ENCODE results near the gene INTS15. TPM values are rescaled to one million over a fixed set of nuclear protein-coding genes. Genes with fewer than 3 reads are reported as not detected.

The INTS15 gene
- total and polyA plus RNA-seq, 10 of the 15 experiments (the other 5 are each of a cell fraction or from before 2014, with no cell fraction given) = 0.89 to 28.2 (median 16.8) TPM

DNA sequence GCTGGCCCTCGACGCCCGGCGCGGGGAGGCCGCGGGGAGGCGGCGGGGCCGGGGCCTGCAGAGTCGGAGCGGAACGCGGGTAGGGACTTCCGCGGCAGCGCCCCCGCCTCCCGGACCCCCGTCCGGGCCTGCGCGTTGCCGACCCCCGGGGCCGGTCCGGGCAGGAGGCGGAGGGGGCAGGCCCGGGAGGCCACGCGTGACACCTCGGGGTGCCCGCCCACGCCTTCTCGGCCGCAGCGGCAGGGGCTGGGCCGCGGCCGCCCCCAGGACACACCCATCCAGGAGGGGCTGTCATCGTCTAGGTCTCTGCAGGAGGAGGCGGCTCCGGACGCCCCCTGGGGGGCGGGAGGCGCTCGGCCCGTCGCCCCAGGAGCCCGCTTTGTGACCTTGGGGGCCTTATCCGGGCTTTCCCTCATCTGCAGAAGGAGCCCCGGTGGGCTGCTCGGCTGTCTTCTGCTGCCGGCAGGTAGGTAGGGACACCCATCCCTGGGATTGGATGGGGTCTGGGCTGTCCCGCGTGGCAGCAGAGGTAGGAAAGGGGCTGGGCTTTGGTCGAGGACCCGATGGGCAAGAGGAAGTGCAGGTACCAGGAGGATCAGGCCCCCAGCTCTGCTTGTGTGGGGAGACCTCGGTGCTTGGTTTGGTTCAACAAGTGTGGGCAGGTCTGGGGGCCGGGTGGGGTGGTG lies 47.9 kb downstream of the INTS15 start (continued):
- TF ChIP-seq TCF12 (IDR thresholded peaks at IDR 0.05; ENCODE audit: low read depth, low read length) (0 out of 2 replicates have a peak, but pooled peaks have one; percentile 30), CBX5 (IDR thresholded peaks at IDR 0.05; ENCODE audit: low read depth) (no peak), EED (IDR thresholded peaks at IDR 0.05; ENCODE audit: low read depth) (no peak), MYB (IDR thresholded peaks at IDR 0.05; ENCODE audit: borderline replicate concordance, low read depth, low read length) (no peak), PML (IDR thresholded peaks at IDR 0.05; ENCODE audit: low read length) (no peak), KAT2A (conservative IDR thresholded peaks at IDR 0.05; ENCODE audit: control insufficient read depth, low read depth, low read length) (no peak), RBBP5 (conservative IDR thresholded peaks at IDR 0.05) (no peak), BRCA1 (IDR thresholded peaks at IDR 0.05; ENCODE audit: low read depth, low read length) (no peak), HDAC2 (IDR thresholded peaks at IDR 0.05) (no peak), TCF7 (IDR thresholded peaks at IDR 0.05; ENCODE audit: borderline replicate concordance) (no peak), ZNF217 (IDR thresholded peaks at IDR 0.05) (no peak), BHLHE40 (IDR thresholded peaks at IDR 0.05; ENCODE audit: borderline replicate concordance in 1 of 2, low read depth in 2 of 2, low read length in 1 of 2) (peak; percentile 77 to 86), CREB1 (IDR thresholded peaks at IDR 0.05; ENCODE audit: low read depth) (no peak), HDGF (IDR thresholded peaks at IDR 0.05) (0 out of 2 replicates have a peak, but pooled peaks have one; percentile 29), STAT3 (IDR thresholded peaks at IDR 0.05; ENCODE audit: low read depth, low read length) (no peak)
- TF ChIP-seq, protein P1, sequence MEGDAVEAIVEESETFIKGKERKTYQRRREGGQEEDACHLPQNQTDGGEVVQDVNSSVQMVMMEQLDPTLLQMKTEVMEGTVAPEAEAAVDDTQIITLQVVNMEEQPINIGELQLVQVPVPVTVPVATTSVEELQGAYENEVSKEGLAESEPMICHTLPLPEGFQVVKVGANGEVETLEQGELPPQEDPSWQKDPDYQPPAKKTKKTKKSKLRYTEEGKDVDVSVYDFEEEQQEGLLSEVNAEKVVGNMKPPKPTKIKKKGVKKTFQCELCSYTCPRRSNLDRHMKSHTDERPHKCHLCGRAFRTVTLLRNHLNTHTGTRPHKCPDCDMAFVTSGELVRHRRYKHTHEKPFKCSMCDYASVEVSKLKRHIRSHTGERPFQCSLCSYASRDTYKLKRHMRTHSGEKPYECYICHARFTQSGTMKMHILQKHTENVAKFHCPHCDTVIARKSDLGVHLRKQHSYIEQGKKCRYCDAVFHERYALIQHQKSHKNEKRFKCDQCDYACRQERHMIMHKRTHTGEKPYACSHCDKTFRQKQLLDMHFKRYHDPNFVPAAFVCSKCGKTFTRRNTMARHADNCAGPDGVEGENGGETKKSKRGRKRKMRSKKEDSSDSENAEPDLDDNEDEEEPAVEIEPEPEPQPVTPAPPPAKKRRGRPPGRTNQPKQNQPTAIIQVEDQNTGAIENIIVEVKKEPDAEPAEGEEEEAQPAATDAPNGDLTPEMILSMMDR (IDR thresholded peaks at IDR 0.05 in 2 of 3, conservative IDR thresholded peaks at IDR 0.05 in 1 of 3; ENCODE audit: control insufficient read depth in 2 of 3, extremely low read depth in 1 of 3, insufficient read depth in 1 of 3, low read depth in 3 of 3, low read length in 3 of 3) = peak; percentile 39 to 64 (median 53)
- TF ChIP-seq, protein P2, sequence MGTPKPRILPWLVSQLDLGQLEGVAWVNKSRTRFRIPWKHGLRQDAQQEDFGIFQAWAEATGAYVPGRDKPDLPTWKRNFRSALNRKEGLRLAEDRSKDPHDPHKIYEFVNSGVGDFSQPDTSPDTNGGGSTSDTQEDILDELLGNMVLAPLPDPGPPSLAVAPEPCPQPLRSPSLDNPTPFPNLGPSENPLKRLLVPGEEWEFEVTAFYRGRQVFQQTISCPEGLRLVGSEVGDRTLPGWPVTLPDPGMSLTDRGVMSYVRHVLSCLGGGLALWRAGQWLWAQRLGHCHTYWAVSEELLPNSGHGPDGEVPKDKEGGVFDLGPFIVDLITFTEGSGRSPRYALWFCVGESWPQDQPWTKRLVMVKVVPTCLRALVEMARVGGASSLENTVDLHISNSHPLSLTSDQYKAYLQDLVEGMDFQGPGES (IDR thresholded peaks at IDR 0.05) = no peak
- TF ChIP-seq, protein P3, sequence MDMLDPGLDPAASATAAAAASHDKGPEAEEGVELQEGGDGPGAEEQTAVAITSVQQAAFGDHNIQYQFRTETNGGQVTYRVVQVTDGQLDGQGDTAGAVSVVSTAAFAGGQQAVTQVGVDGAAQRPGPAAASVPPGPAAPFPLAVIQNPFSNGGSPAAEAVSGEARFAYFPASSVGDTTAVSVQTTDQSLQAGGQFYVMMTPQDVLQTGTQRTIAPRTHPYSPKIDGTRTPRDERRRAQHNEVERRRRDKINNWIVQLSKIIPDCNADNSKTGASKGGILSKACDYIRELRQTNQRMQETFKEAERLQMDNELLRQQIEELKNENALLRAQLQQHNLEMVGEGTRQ (IDR thresholded peaks at IDR 0.05; ENCODE audit: borderline replicate concordance, low read depth, low read length) = no peak
- TF ChIP-seq, protein P4, sequence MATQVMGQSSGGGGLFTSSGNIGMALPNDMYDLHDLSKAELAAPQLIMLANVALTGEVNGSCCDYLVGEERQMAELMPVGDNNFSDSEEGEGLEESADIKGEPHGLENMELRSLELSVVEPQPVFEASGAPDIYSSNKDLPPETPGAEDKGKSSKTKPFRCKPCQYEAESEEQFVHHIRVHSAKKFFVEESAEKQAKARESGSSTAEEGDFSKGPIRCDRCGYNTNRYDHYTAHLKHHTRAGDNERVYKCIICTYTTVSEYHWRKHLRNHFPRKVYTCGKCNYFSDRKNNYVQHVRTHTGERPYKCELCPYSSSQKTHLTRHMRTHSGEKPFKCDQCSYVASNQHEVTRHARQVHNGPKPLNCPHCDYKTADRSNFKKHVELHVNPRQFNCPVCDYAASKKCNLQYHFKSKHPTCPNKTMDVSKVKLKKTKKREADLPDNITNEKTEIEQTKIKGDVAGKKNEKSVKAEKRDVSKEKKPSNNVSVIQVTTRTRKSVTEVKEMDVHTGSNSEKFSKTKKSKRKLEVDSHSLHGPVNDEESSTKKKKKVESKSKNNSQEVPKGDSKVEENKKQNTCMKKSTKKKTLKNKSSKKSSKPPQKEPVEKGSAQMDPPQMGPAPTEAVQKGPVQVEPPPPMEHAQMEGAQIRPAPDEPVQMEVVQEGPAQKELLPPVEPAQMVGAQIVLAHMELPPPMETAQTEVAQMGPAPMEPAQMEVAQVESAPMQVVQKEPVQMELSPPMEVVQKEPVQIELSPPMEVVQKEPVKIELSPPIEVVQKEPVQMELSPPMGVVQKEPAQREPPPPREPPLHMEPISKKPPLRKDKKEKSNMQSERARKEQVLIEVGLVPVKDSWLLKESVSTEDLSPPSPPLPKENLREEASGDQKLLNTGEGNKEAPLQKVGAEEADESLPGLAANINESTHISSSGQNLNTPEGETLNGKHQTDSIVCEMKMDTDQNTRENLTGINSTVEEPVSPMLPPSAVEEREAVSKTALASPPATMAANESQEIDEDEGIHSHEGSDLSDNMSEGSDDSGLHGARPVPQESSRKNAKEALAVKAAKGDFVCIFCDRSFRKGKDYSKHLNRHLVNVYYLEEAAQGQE (IDR thresholded peaks at IDR 0.05; ENCODE audit: low read depth, low read length) = no peak
- TF ChIP-seq, protein P5, sequence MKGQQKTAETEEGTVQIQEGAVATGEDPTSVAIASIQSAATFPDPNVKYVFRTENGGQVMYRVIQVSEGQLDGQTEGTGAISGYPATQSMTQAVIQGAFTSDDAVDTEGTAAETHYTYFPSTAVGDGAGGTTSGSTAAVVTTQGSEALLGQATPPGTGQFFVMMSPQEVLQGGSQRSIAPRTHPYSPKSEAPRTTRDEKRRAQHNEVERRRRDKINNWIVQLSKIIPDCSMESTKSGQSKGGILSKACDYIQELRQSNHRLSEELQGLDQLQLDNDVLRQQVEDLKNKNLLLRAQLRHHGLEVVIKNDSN (IDR thresholded peaks at IDR 0.05; ENCODE audit: borderline replicate concordance, extremely low read length, insufficient read depth, low read depth, low read length) = peak; percentile 5
